RWPE1 (cell line): ENCODE measurements around the gene BPIFA1.

ENCODE experiments used
- CTCF ChIA-PET: fragments of 350-600 bp; sonication (Branson Sonifier 250); formaldehyde crosslinking; extraction: SDS; loops from one replicate; lab custom pipeline; 2021; lab: Yijun Ruan, JAX
- POLR2A ChIA-PET: fragments of 400-600 bp; formaldehyde crosslinking; extraction: SDS; loops from one replicate; lab custom pipeline; 2020; ENCODE audit warnings: antibody characterized with exemption; ENCODE audit not compliant: low non-redundant PET; lab: Yijun Ruan, JAX
- DNase-seq: peaks from one replicate; pipeline ENCODE4 v3.0.0; 2012; ENCODE audit warnings: low spot score
- H3K27ac ChIP-seq: fragments of 450-650 bp; 2 replicates; pipeline ENCODE4 v1.5.1; 2017
- CTCF ChIP-seq: fragments of 450-650 bp; conservative IDR thresholded peaks from 2 replicates; pipeline ENCODE4 v1.5.1; 2017; ENCODE audit warnings: low read depth, mild to moderate bottlenecking

The BPIFA1 gene

GRCh38 chr20:33234050-33234449 lies 1.7 kb upstream of the BPIFA1 start:
- TF ChIP-seq CTCF: no peak
- POLR2A ChIA-PET: no interaction called here
- no peak overlapping the region for H3K27ac ChIP-seq
- CTCF ChIA-PET: no interaction called here
- no peak for DNase-seq

GRCh38 chr20:33236351-33236750 lies 555 bp downstream of the BPIFA1 start:
- ChIA-PET POLR2A (no interaction called here), CTCF (no interaction called here)
- DNase-seq: no peak
- H3K27ac ChIP-seq: no peak overlapping the region
- no peak for TF ChIP-seq CTCF

GRCh38 chr20:33237989-33238388 lies 2.2 kb downstream of the BPIFA1 start:
- ChIA-PET CTCF (no interaction called here), POLR2A (no interaction called here)
- H3K27ac ChIP-seq: no peak overlapping the region
- TF ChIP-seq CTCF: no peak
- DNase-seq: no peak

GRCh38 chr20:33239418-33239817 lies 3.6 kb downstream of the BPIFA1 start:
- no peak for TF ChIP-seq CTCF
- ChIA-PET POLR2A (no interaction called here), CTCF (interaction anchor here (0.6 kb wide), 1 partner anchor 315 kb away, joined by 4 read pairs; no protein-coding TSS in a partner anchor)
- H3K27ac ChIP-seq: no peak overlapping the region
- DNase-seq: no peak

GRCh38 chr20:33239979-33240736 lies 4.4 kb downstream of the BPIFA1 start:
- CTCF ChIA-PET: interaction anchor here (0.7 to 1.0 kb wide), 3 partner anchors 10 to 66 kb away, joined by 3 to 4 read pairs (median 3); no protein-coding TSS in a partner anchor
- DNase-seq: no peak
- no peak for TF ChIP-seq CTCF
- no peak overlapping the region for H3K27ac ChIP-seq
- POLR2A ChIA-PET: no interaction called here

- TF ChIP-seq CTCF: no peak
- CTCF ChIA-PET: interaction anchor here (0.9 to 1.0 kb wide), 2 partner anchors 10 to 16 kb away, joined by 3 to 4 read pairs; no protein-coding TSS in a partner anchor
Measured at GRCh38 chr20:33240923-33241322, 5.1 kb downstream of the BPIFA1 start.

More at GRCh38 chr20:33240923-33241322, 5.1 kb downstream of the BPIFA1 start:
- H3K27ac ChIP-seq: no peak overlapping the region
- DNase-seq: no peak
- POLR2A ChIA-PET: no interaction called here
